H9 (cell line): ENCODE measurements around the gene NF1. TPM values are rescaled to one million over a fixed set of nuclear protein-coding genes. Genes with fewer than 3 reads are reported as not detected.

Experiments used
- DNase-seq: peaks from one replicate; pipeline ENCODE4 v3.0.0-alpha.2; 2017
- H2AFZ ChIP-seq: one replicate; pipeline ENCODE4 v1.6.1; 2013; ENCODE audit warnings: mild to moderate bottlenecking, low read length, control low read depth, moderate library complexity
- H2AK5ac ChIP-seq: 2 replicates; pipeline ENCODE4 v1.6.1; 2013; ENCODE audit warnings: low read length, control low read depth, mixed read lengths; ENCODE audit not compliant: insufficient read length
- H2BK120ac ChIP-seq: one replicate; pipeline ENCODE4 v1.6.1; 2013; ENCODE audit warnings: low read depth, mild to moderate bottlenecking, low read length, control low read depth, inconsistent platforms; ENCODE audit not compliant: poor library complexity, severe bottlenecking
- H2BK12ac ChIP-seq: 2 replicates; pipeline ENCODE4 v1.6.1; 2013; ENCODE audit warnings: low read length, control low read depth, mixed read lengths, low read depth; ENCODE audit not compliant: insufficient read length
- H2BK15ac ChIP-seq: 2 replicates; pipeline ENCODE4 v1.6.1; 2013; ENCODE audit warnings: low read depth, low read length, control low read depth
- H2BK20ac ChIP-seq: one replicate; pipeline ENCODE4 v1.6.1; 2013; ENCODE audit warnings: low read depth, mild to moderate bottlenecking, low read length, control low read depth, inconsistent platforms; ENCODE audit not compliant: poor library complexity, severe bottlenecking
- H2BK5ac ChIP-seq: 2 replicates; pipeline ENCODE4 v1.6.1; 2013; ENCODE audit warnings: low read length, control low read depth, mixed read lengths; ENCODE audit not compliant: insufficient read length
- H3K14ac ChIP-seq: 2 replicates; pipeline ENCODE4 v1.6.1; 2013; ENCODE audit warnings: low read length, control low read depth; ENCODE audit not compliant: insufficient read depth
- H3K18ac ChIP-seq: 2 replicates; pipeline ENCODE4 v1.6.1; 2013; ENCODE audit warnings: low read depth, mild to moderate bottlenecking, mixed read lengths, low read length, control low read depth; ENCODE audit not compliant: insufficient read length
- H3K23ac ChIP-seq: 2 replicates; pipeline ENCODE4 v1.6.1; 2013; ENCODE audit warnings: low read length, control low read depth, mixed read lengths, low read depth; ENCODE audit not compliant: insufficient read length
- H3K23me2 ChIP-seq: 2 replicates; pipeline ENCODE4 v1.6.1; 2013; ENCODE audit warnings: low read depth, mild to moderate bottlenecking, mixed read lengths, low read length, control low read depth; ENCODE audit not compliant: insufficient read length, poor library complexity, severe bottlenecking
- H3K27ac ChIP-seq: 2 replicates; pipeline ENCODE4 v1.5.1; 2013; ENCODE audit warnings: low read length, control low read depth, mixed read lengths, low read depth; ENCODE audit not compliant: insufficient read length
- H3K27me3 ChIP-seq: 2 replicates; pipeline ENCODE4 v1.6.1; 2013; ENCODE audit warnings: low read length, control low read depth, inconsistent platforms; ENCODE audit not compliant: insufficient read depth
- H3K4ac ChIP-seq: 2 replicates; pipeline ENCODE4 v1.6.1; 2013; ENCODE audit warnings: low read depth, mild to moderate bottlenecking, control low read depth, inconsistent platforms, low read length, moderate library complexity
- H3K4me1 ChIP-seq: 2 replicates; pipeline ENCODE4 v1.6.1; 2013; ENCODE audit warnings: low read length, control low read depth, inconsistent platforms; ENCODE audit not compliant: insufficient read depth
- H3K4me2 ChIP-seq: 2 replicates; pipeline ENCODE4 v1.6.1; 2013; ENCODE audit warnings: low read length, control low read depth, mixed read lengths; ENCODE audit not compliant: insufficient read length, insufficient read depth
- H3K56ac ChIP-seq: 2 replicates; pipeline ENCODE4 v1.6.1; 2013; ENCODE audit warnings: low read depth, mild to moderate bottlenecking, mixed read lengths, low read length, control low read depth; ENCODE audit not compliant: insufficient read length
- H3K79me1 ChIP-seq: 2 replicates; pipeline ENCODE4 v1.6.1; 2013; ENCODE audit warnings: low read depth, mild to moderate bottlenecking, moderate library complexity, low read length, control low read depth, inconsistent platforms; ENCODE audit not compliant: insufficient read depth, poor library complexity, severe bottlenecking
- H3K79me2 ChIP-seq: 2 replicates; pipeline ENCODE4 v1.6.1; 2013; ENCODE audit warnings: low read length, control low read depth, inconsistent platforms; ENCODE audit not compliant: insufficient read depth
- H3K9ac ChIP-seq: 2 replicates; pipeline ENCODE4 v1.6.1; 2013; ENCODE audit warnings: low read length, control low read depth, mixed read lengths; ENCODE audit not compliant: insufficient read length; ENCODE audit errors: extremely low read depth
- H3K9me3 ChIP-seq: one replicate; pipeline ENCODE4 v1.6.1; 2013; ENCODE audit warnings: low read depth, low read length, inconsistent platforms; ENCODE audit not compliant: control insufficient read depth
- H3T11ph ChIP-seq: one replicate; pipeline ENCODE4 v1.6.1; 2013; ENCODE audit warnings: mild to moderate bottlenecking, low read length, control low read depth, inconsistent platforms
- H4K20me1 ChIP-seq: one replicate; pipeline ENCODE4 v1.6.1; 2013; ENCODE audit not compliant: control insufficient read depth, insufficient read length, insufficient read depth
- H4K5ac ChIP-seq: 2 replicates; pipeline ENCODE4 v1.6.1; 2013; ENCODE audit warnings: low read depth, mild to moderate bottlenecking, mixed read lengths, low read length, control low read depth; ENCODE audit not compliant: insufficient read length
- H4K8ac ChIP-seq: replicated peaks from 2 replicates; pipeline ENCODE4 v1.6.1; 2013; ENCODE audit warnings: low read length, control low read depth, mixed read lengths, low read depth; ENCODE audit not compliant: insufficient read length
- H4K91ac ChIP-seq: 2 replicates; pipeline ENCODE4 v1.6.1; 2013; ENCODE audit warnings: low read depth, mild to moderate bottlenecking, moderate library complexity, mixed read lengths, low read length, control low read depth; ENCODE audit not compliant: insufficient read length
- H3K27ac Mint-ChIP-seq, 3 experiments: 2 replicates in 2 of 3; 3 replicates in 1 of 3; pipeline ENCODE4 v1.8.0; 2020 to 2021; ENCODE audit warnings: mixed read lengths in 3 of 3, mild to moderate bottlenecking in 1 of 3, moderate library complexity in 1 of 3
- H3K27me3 Mint-ChIP-seq: 2 replicates; pipeline ENCODE4 v1.8.0; 2021; ENCODE audit warnings: low read depth, mild to moderate bottlenecking, moderate library complexity, mixed read lengths
- H3K36me3 Mint-ChIP-seq, 3 experiments: 2 replicates in 2 of 3; 3 replicates in 1 of 3; pipeline ENCODE4 v1.8.0; 2020 to 2021; ENCODE audit warnings: low read depth in 3 of 3, mixed read lengths in 3 of 3; ENCODE audit not compliant: insufficient read depth in 1 of 3
- H3K4me1 Mint-ChIP-seq, 2 experiments: 2 replicates each; pipeline ENCODE4 v1.8.0; 2020; ENCODE audit warnings: mixed read lengths in 2 of 2
- H3K4me3 Mint-ChIP-seq, 2 experiments: 2 replicates in 1 of 2; 3 replicates in 1 of 2; pipeline ENCODE4 v1.8.0; 2020 to 2021; ENCODE audit warnings: mild to moderate bottlenecking in 2 of 2, mixed read lengths in 2 of 2, moderate library complexity in 1 of 2
- H3K9me3 Mint-ChIP-seq, 2 experiments: 2 replicates in 1 of 2; 3 replicates in 1 of 2; pipeline ENCODE4 v1.8.0; 2020; ENCODE audit warnings: mild to moderate bottlenecking in 2 of 2, mixed read lengths in 2 of 2, moderate library complexity in 1 of 2
- CTCF ChIP-seq: fragments of 200-600 bp; sonication (generic); conservative IDR thresholded peaks from 3 replicates; pipeline ENCODE4 v1.8.0; 2021; ENCODE audit warnings: antibody characterized with exemption, mild to moderate bottlenecking
- WGBS: extraction: QIAGEN DNeasy Blood & Tissue Kit; methylation state at CpG from one replicate; pipeline ENCODE4 v1.1.7; 2013; ENCODE audit warnings: missing lambda C conversion rate, low lambda C conversion rate, mixed read lengths; ENCODE audit not compliant: insufficient read length; ENCODE audit errors: extremely low coverage; 5-methylcytosine and 5-hydroxymethylcytosine counted together
- total RNA-seq: library from RNA; stranded (reverse); gene quantifications from 2 replicates; pipeline ENCODE4 v1.2.1, GENCODE V29; 2021

Gene NF1
- total RNA-seq, 1 experiment from 2014 or later, result 38.1 TPM

DNA sequence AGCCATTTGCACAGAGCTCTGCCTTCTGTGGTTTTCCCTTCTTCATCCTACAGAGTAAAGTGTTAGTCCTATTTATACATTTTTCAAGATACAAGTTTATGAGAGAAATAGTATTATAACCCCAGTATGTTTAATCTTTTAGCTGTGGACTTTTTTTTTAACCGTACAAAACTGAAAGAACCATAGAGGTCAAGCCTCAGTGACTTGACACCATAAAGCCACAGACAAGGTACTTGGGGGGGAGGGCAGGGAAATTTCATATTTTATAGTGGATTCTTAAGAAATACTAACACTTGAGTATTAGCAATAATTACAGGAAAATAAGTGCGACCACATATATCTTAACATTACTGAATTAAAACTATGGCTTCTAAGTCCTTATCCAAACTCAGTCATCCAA is 279.7 kb downstream of the NF1 start:
- Mint-ChIP-seq H3K27ac (no peak overlapping the region; a peak in 1 of 7 replicates), H3K27me3 (no peaks in the 10 kb centered on the region), H3K36me3 (peaks cover 0 to 8% (median 4%) of the 10 kb centered on the region in 3 experiments; a peak in 2 of 7 replicates), H3K4me1 (peaks cover 14 to 26% of the 10 kb centered on the region in 2 experiments), H3K9me3 (no peaks in the 10 kb centered on the region), H3K4me3 (no peak overlapping the region)
- WGBS, result no CpG with 5 or more reads among the region's 2 CpGs
- no peak overlapping the region for H2BK5ac ChIP-seq
- no peak overlapping the region for H4K8ac ChIP-seq
- DNase-seq, result no peak
- H3K9me3 ChIP-seq, result no peaks in the 10 kb centered on the region
- H3K14ac ChIP-seq, result no peak overlapping the region
- H2BK20ac ChIP-seq, result no peak overlapping the region
- H2BK12ac ChIP-seq, result no peak overlapping the region
- no peak overlapping the region for H3K4ac ChIP-seq
- no peak overlapping the region for H3T11ph ChIP-seq
- TF ChIP-seq CTCF, result no peak
- H2AFZ ChIP-seq, result no peak overlapping the region
- no peak overlapping the region for H4K5ac ChIP-seq
- no peak overlapping the region for H3K27ac ChIP-seq
- H3K27me3 ChIP-seq, result no peaks in the 10 kb centered on the region
- no peaks in the 10 kb centered on the region for H3K23me2 ChIP-seq
- no peak overlapping the region for H3K23ac ChIP-seq
- no peaks in the 10 kb centered on the region for H3K79me1 ChIP-seq
- no peak overlapping the region for H2BK15ac ChIP-seq
- no peak overlapping the region for H2AK5ac ChIP-seq
- H4K91ac ChIP-seq, result no peak overlapping the region
- no peak overlapping the region for H3K56ac ChIP-seq
- H3K4me2 ChIP-seq, result no peak overlapping the region
- H3K79me2 ChIP-seq, result no peaks in the 10 kb centered on the region
- no peaks in the 10 kb centered on the region for H4K20me1 ChIP-seq
- no peak overlapping the region for H3K9ac ChIP-seq
- H3K18ac ChIP-seq, result no peak overlapping the region
- peaks cover 2% of the 10 kb centered on the region; the same call in 1 of the 2 replicates for H3K4me1 ChIP-seq
- H2BK120ac ChIP-seq, result no peak overlapping the region
